GM18519 (cell line): ENCODE results near the gene THBD.

ENCODE experiments used
- ATAC-seq: cut with Tn5 transposase; IDR thresholded peaks from one replicate; pipeline ENCODE4 v1.9.1; 2021; ENCODE audit warnings: mild to moderate bottlenecking, moderate library complexity; ENCODE audit not compliant: unreplicated experiment, low FRiP score

THBD gene

GRCh38 chr20:23062632-23063031, 13.2 kb upstream of the THBD start:
- no peak for ATAC-seq

GRCh38 chr20:23061734-23062561, 12.5 kb upstream of the THBD start:
- no peak for ATAC-seq

- ATAC-seq: no peak
Observed at GRCh38 chr20:23061262-23061661, 11.8 kb upstream of the THBD start.

- no peak for ATAC-seq
Observed at GRCh38 chr20:23060629-23061028, 11.2 kb upstream of the THBD start.

GRCh38 chr20:23059846-23060245, 10.4 kb upstream of the THBD start:
- no peak for ATAC-seq

- ATAC-seq: no peak
Observed at GRCh38 chr20:23059001-23059400, 9.5 kb upstream of the THBD start.

- no peak for ATAC-seq
Observed at GRCh38 chr20:23058240-23058639, 8.8 kb upstream of the THBD start.

GRCh38 chr20:23052904-23053303, 3.4 kb upstream of the THBD start:
- ATAC-seq: no peak

GRCh38 chr20:23050847-23051627, 1.6 kb upstream of the THBD start:
- no peak for ATAC-seq

- ATAC-seq: no peak
Observed at GRCh38 chr20:23050076-23050838, 785 bp upstream of the THBD start.

GRCh38 chr20:23048283-23049200, 930 bp downstream of the THBD start:
- ATAC-seq: no peak

GRCh38 chr20:23047738-23048214, 1.7 kb downstream of the THBD start:
- no peak for ATAC-seq

GRCh38 chr20:23047001-23047737, 2.3 kb downstream of the THBD start:
- no peak for ATAC-seq

- ATAC-seq: no peak
Observed at GRCh38 chr20:23046431-23046830, 3.0 kb downstream of the THBD start.

- ATAC-seq: no peak
Observed at GRCh38 chr20:23043376-23043775, 6.1 kb downstream of the THBD start.

- no peak for ATAC-seq
Observed at GRCh38 chr20:23042270-23042669, 7.2 kb downstream of the THBD start.

GRCh38 chr20:23039885-23040508, 9.5 kb downstream of the THBD start:
- no peak for ATAC-seq

GRCh38 chr20:23039136-23039875, 10.2 kb downstream of the THBD start:
- no peak for ATAC-seq
